GM13976 (cell line): ENCODE results near the gene PLPPR3.

Experiments used
- DNase-seq: peaks from one replicate; pipeline ENCODE4 v3.0.0; 2012; ENCODE audit warnings: low spot score
- CTCF ChIP-seq: IDR thresholded peaks from 2 replicates; pipeline ENCODE4 v1.5.1; 2012; ENCODE audit warnings: borderline replicate concordance, mild to moderate bottlenecking; ENCODE audit not compliant: insufficient read depth; ENCODE audit errors: extremely low read depth, missing control alignments, control extremely low read depth
- in situ Hi-C: fragments of 300-500 bp; cut with MboI; formaldehyde crosslinking; loops from one replicate; pipeline ENCODE4 v1.12.0; 2022; ENCODE audit warnings: low sequenced_read_pairs, mixed read lengths, inconsistent platforms; ENCODE audit not compliant: unreplicated experiment

The PLPPR3 gene

GRCh38 chr19:835210-835810 lies 13.6 kb upstream of the PLPPR3 start:
- no peak for TF ChIP-seq CTCF
- no peak for DNase-seq
- in situ Hi-C loops, result no loop called here

GRCh38 chr19:834216-834615 lies 12.5 kb upstream of the PLPPR3 start:
- DNase-seq, result no peak
- in situ Hi-C loops, result no loop called here
- no peak for TF ChIP-seq CTCF

GRCh38 chr19:831407-832369 lies 9.9 kb upstream of the PLPPR3 start:
- no peak for DNase-seq
- in situ Hi-C loops, result no loop called here
- no peak for TF ChIP-seq CTCF

- in situ Hi-C loops, result no loop called here
- TF ChIP-seq CTCF, result no peak
- DNase-seq, result no peak
Observed at GRCh38 chr19:829129-829758, 7.5 kb upstream of the PLPPR3 start.

- DNase-seq, result no peak
- no peak for TF ChIP-seq CTCF
- in situ Hi-C loops, result no loop called here
Observed at GRCh38 chr19:827710-828321, 6.1 kb upstream of the PLPPR3 start, which contains the start of gene AZU1. Gene AZU1 (plus strand): TSS chr19:827837. CDS start chr19:827847, 10 bp downstream.

- in situ Hi-C loops, result no loop called here
- no peak for TF ChIP-seq CTCF
- no peak for DNase-seq
Observed at GRCh38 chr19:827314-827709, 5.6 kb upstream of the PLPPR3 start.
